Sigmoid colon (tissue), 3 donors: ENCODE results near the gene CFAP20.

Experiments used
- CTCF ChIP-seq, 4 experiments: fragments of 450-650 bp in 3 of 4; fragments of 200-600 bp in 1 of 4; IDR thresholded peaks; one replicate each; pipeline ENCODE4 v1.5.1; 2016 to 2019; ENCODE audit warnings: antibody characterized with exemption in 4 of 4, mild to moderate bottlenecking in 3 of 4, moderate library complexity in 2 of 4
- POLR2A ChIP-seq, 2 donors: fragments of 450-650 bp; IDR thresholded peaks; one replicate each; pipeline ENCODE4 v1.6.1; 2016; ENCODE audit warnings: antibody characterized with exemption in 2 of 2, mild to moderate bottlenecking in 2 of 2, moderate library complexity in 2 of 2

- TF ChIP-seq CTCF (IDR thresholded peaks at IDR 0.05) (no peak), POLR2A (IDR thresholded peaks at IDR 0.05) (no peak)
These were observed 51.4 kb downstream of the CFAP20 start for GRCh38 chr16:58077796-58078195.
